GM19240 (cell line): ENCODE data around the gene LRRC4C.
"Not testable (repeated sequence)": the region's sequence is repeated elsewhere in the genome, so short reads cannot be mapped to it uniquely, and the experiment has no call there.

Experiments used
- DNase-seq: peaks from one replicate; pipeline ENCODE4 v3.0.0; 2011; ENCODE audit warnings: low spot score; ENCODE audit not compliant: insufficient read length

Gene LRRC4C

GRCh38 chr11:40253166-40253565 lies 1206.3 kb downstream of the LRRC4C start:
- no peak for DNase-seq

- no peak for DNase-seq
Observed at GRCh38 chr11:40252236-40252635, 1207.2 kb downstream of the LRRC4C start.

GRCh38 chr11:40246983-40247382 lies 1212.5 kb downstream of the LRRC4C start:
- DNase-seq: no peak

- DNase-seq: peak; percentile 4
Observed at GRCh38 chr11:40241524-40242051, 1217.9 kb downstream of the LRRC4C start.

- no peak for DNase-seq
Observed at GRCh38 chr11:40240284-40240683, 1219.2 kb downstream of the LRRC4C start.

GRCh38 chr11:40236526-40236925 lies 1222.9 kb downstream of the LRRC4C start:
- no peak for DNase-seq

- DNase-seq: no peak
Observed at GRCh38 chr11:40235841-40236240, 1223.6 kb downstream of the LRRC4C start.

- DNase-seq: no peak
Observed at GRCh38 chr11:40230821-40231220, 1228.6 kb downstream of the LRRC4C start.

GRCh38 chr11:40228662-40229061 lies 1230.8 kb downstream of the LRRC4C start:
- DNase-seq: no peak

GRCh38 chr11:40227730-40228129 lies 1231.7 kb downstream of the LRRC4C start:
- DNase-seq: no peak

GRCh38 chr11:40226654-40227053 lies 1232.8 kb downstream of the LRRC4C start:
- no peak for DNase-seq

GRCh38 chr11:40223596-40224330 lies 1235.7 kb downstream of the LRRC4C start:
- no peak for DNase-seq

GRCh38 chr11:40219401-40219800 lies 1240.1 kb downstream of the LRRC4C start:
- DNase-seq: no peak

GRCh38 chr11:40215556-40215955 lies 1243.9 kb downstream of the LRRC4C start:
- DNase-seq: no peak

GRCh38 chr11:40207416-40207815 lies 1252.0 kb downstream of the LRRC4C start:
- no peak for DNase-seq

- no peak for DNase-seq
Observed at GRCh38 chr11:40204228-40204627, 1255.2 kb downstream of the LRRC4C start.

GRCh38 chr11:40203606-40204005 lies 1255.8 kb downstream of the LRRC4C start:
- no peak for DNase-seq

GRCh38 chr11:40202589-40203270 lies 1256.7 kb downstream of the LRRC4C start:
- no peak for DNase-seq

GRCh38 chr11:40192590-40192989 lies 1266.9 kb downstream of the LRRC4C start:
- not testable (repeated sequence) for DNase-seq

- DNase-seq: no peak
Observed at GRCh38 chr11:40190294-40190693, 1269.2 kb downstream of the LRRC4C start.

- no peak for DNase-seq
Observed at GRCh38 chr11:40188848-40189247, 1270.6 kb downstream of the LRRC4C start.

GRCh38 chr11:40187295-40187694 lies 1272.2 kb downstream of the LRRC4C start:
- DNase-seq: no peak
